ENCODE measurements around the gene GOLGA5. TPM values are rescaled to one million over a fixed set of nuclear protein-coding genes. Genes with fewer than 3 reads are reported as not detected.

Gene GOLGA5
- total RNA-seq, 1 donor, result 73.1 TPM

DNA sequence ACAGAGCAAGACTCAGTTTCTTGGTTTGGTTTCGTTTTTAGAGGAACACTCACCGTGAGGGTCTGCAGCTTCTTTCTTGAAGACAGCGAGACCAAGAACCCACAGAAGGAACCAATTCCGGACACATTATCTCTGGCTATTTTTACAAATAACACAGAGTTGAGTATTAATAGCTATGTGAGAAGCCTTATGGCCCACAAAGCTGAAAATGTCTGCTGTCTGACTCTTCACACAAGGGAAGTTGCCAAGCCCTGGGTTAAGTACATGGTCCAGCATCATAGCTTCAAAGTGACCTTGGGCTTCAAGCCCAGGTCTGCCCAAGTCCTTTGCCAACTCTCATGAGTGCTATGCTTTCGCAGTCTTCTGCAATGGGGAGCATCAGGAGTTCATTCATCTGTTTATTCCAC lies 43.1 kb upstream of the GOLGA5 start:
- Histone ChIP-seq H3K27me3 (ENCODE audit: insufficient read depth, low read length) (peaks cover 15% of the 10 kb centered on the region), H3K27ac (ENCODE audit: low read depth, low read length) (no peak overlapping the region), H3K4me3 (ENCODE audit: insufficient read depth, low read length) (no peak overlapping the region), H4K20me1 (ENCODE audit: insufficient read depth, low read length) (no peaks in the 10 kb centered on the region), H3K36me3 (ENCODE audit: insufficient read depth, low read length) (no peaks in the 10 kb centered on the region), H3K4me1 (ENCODE audit: insufficient read depth, low read length) (peaks cover 17% of the 10 kb centered on the region), H3K4me2 (ENCODE audit: insufficient read depth, low read length) (no peak overlapping the region), H3K79me2 (ENCODE audit: insufficient read depth, low read length) (no peaks in the 10 kb centered on the region), H3K9me3 (ENCODE audit: low read depth, low read length) (no peaks in the 10 kb centered on the region), H2AFZ (ENCODE audit: low read length) (no peak overlapping the region)
- TF ChIP-seq CTCF (IDR thresholded peaks at IDR 0.05; ENCODE audit: extremely low read depth, low read depth, low read length), result no peak
- DNase-seq (ENCODE audit: insufficient read length, low spot score, missing footprints), result no peak

- Histone ChIP-seq H3K27ac (ENCODE audit: low read depth, low read length) (no peak overlapping the region), H3K36me3 (ENCODE audit: insufficient read depth, low read length) (no peaks in the 10 kb centered on the region)
Observed at GRCh38 chr14:92751819-92752218, 42.3 kb upstream of the GOLGA5 start.

GRCh38 chr14:92753250-92753649 lies 40.9 kb upstream of the GOLGA5 start:
- Histone ChIP-seq H3K27ac (ENCODE audit: low read depth, low read length) (no peak overlapping the region), H3K4me3 (ENCODE audit: insufficient read depth, low read length) (no peak overlapping the region), H3K4me1 (ENCODE audit: insufficient read depth, low read length) (no peaks in the 10 kb centered on the region), H3K79me2 (ENCODE audit: insufficient read depth, low read length) (no peaks in the 10 kb centered on the region), H2AFZ (ENCODE audit: low read length) (no peak overlapping the region), H3K27me3 (ENCODE audit: insufficient read depth, low read length) (peaks cover 15% of the 10 kb centered on the region), H3K4me2 (ENCODE audit: insufficient read depth, low read length) (no peak overlapping the region), H3K9me3 (ENCODE audit: low read depth, low read length) (no peaks in the 10 kb centered on the region), H4K20me1 (ENCODE audit: insufficient read depth, low read length) (no peaks in the 10 kb centered on the region), H3K36me3 (ENCODE audit: insufficient read depth, low read length) (no peaks in the 10 kb centered on the region)
- DNase-seq (ENCODE audit: insufficient read length, low spot score, missing footprints), result no peak
- no peak for TF ChIP-seq CTCF (IDR thresholded peaks at IDR 0.05; ENCODE audit: extremely low read depth, low read depth, low read length)

More at GRCh38 chr14:92751819-92752218, 42.3 kb upstream of the GOLGA5 start:
- Histone ChIP-seq H3K9me3 (ENCODE audit: low read depth, low read length) (no peaks in the 10 kb centered on the region), H4K20me1 (ENCODE audit: insufficient read depth, low read length) (no peaks in the 10 kb centered on the region), H3K79me2 (ENCODE audit: insufficient read depth, low read length) (no peaks in the 10 kb centered on the region), H2AFZ (ENCODE audit: low read length) (no peak overlapping the region), H3K27me3 (ENCODE audit: insufficient read depth, low read length) (peaks cover 15% of the 10 kb centered on the region), H3K4me1 (ENCODE audit: insufficient read depth, low read length) (peaks cover 11% of the 10 kb centered on the region), H3K4me3 (ENCODE audit: insufficient read depth, low read length) (no peak overlapping the region), H3K4me2 (ENCODE audit: insufficient read depth, low read length) (no peak overlapping the region)
- DNase-seq (ENCODE audit: insufficient read length, low spot score, missing footprints), result no peak
- TF ChIP-seq CTCF (IDR thresholded peaks at IDR 0.05; ENCODE audit: extremely low read depth, low read depth, low read length), result no peak

DNA sequence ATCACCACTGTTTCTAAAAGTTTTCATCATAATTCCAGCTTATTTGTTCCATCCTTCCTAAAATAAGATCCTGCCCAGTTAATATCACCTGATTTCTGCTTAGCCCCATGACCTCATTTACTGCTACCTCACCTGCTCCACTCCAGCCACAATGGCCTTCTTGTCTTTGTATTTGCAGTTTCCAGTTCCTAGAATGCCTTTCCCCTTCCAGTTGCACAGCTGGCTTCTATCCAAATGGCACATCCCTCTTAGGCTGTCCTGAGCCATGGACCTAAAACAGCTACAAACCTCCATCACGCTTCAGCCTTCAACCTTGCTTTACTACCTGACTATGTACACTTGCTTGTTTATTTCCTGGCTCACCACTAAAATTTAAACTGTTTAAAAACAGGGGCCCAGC lies 39.1 kb upstream of the GOLGA5 start:
- no peak overlapping the region for H2AFZ ChIP-seq (ENCODE audit: low read length)
- H3K4me2 ChIP-seq (ENCODE audit: insufficient read depth, low read length), result no peak overlapping the region
- no peak for DNase-seq (ENCODE audit: insufficient read length, low spot score, missing footprints)
- H3K9me3 ChIP-seq (ENCODE audit: low read depth, low read length), result no peaks in the 10 kb centered on the region
- no peak overlapping the region for H3K27ac ChIP-seq (ENCODE audit: low read depth, low read length)
- peaks cover 13% of the 10 kb centered on the region for H3K27me3 ChIP-seq (ENCODE audit: insufficient read depth, low read length)
- no peak overlapping the region for H3K4me3 ChIP-seq (ENCODE audit: insufficient read depth, low read length)
- H3K79me2 ChIP-seq (ENCODE audit: insufficient read depth, low read length), result no peaks in the 10 kb centered on the region
- no peaks in the 10 kb centered on the region for H3K4me1 ChIP-seq (ENCODE audit: insufficient read depth, low read length)
- TF ChIP-seq CTCF (IDR thresholded peaks at IDR 0.05; ENCODE audit: extremely low read depth, low read depth, low read length), result no peak
- no peaks in the 10 kb centered on the region for H3K36me3 ChIP-seq (ENCODE audit: insufficient read depth, low read length)
- H4K20me1 ChIP-seq (ENCODE audit: insufficient read depth, low read length), result no peaks in the 10 kb centered on the region
